HepG2 (cell line): ENCODE measurements around the gene AP2B1. TPM values are rescaled to one million over a fixed set of nuclear protein-coding genes. Genes with fewer than 3 reads are reported as not detected.

ENCODE experiments used
- ATAC-seq: fragments of 200-7000 bp; cut with Tn5 transposase; 3 replicates; pipeline ENCODE4 v1.9.1; 2020; ENCODE audit warnings: mild to moderate bottlenecking, moderate library complexity
- BruUV-seq: library from RNA; stranded (reverse); fragments of 400-500 nt; replicated peaks from 2 replicates; lab custom pipeline; 2021; lab: Mats Ljungman, UMichigan
- CTCF ChIA-PET: fragments of 300-600 bp; formaldehyde crosslinking; extraction: SDS; loops from one replicate; lab custom pipeline; 2021; ENCODE audit warnings: low total read pairs, inconsistent platforms, low intra/inter-chr PET ratio; lab: Yijun Ruan, JAX
- POLR2A ChIA-PET: fragments of 350-600 bp; sonication (Branson Sonifier 250); formaldehyde crosslinking; loops from one replicate; lab custom pipeline; 2020; ENCODE audit warnings: antibody characterized with exemption, inconsistent platforms; lab: Yijun Ruan, JAX
- DNase-seq: peaks from one replicate; pipeline ENCODE4 v3.0.0-alpha.2; 2015; ENCODE audit warnings: low spot score
- FAIRE-seq: peaks from 3 replicates; lab custom pipeline; 2011; peaks lifted over from hg19 to GRCh38; lab: Jason Lieb, UNC
- H2AFZ ChIP-seq: one replicate; pipeline ENCODE4 v1.6.1; 2011; ENCODE audit warnings: low read length, inconsistent platforms
- H3K27ac ChIP-seq: fragments of 300-600 bp; 3 replicates; pipeline ENCODE4 v1.8.0; 2011; ENCODE audit warnings: mixed run types, mild to moderate bottlenecking, mixed read lengths, low read length, inconsistent platforms; ENCODE audit not compliant: insufficient read depth; ENCODE audit errors: extremely low read length
- H3K27me3 ChIP-seq, 2 experiments: fragments of 200-600 bp in 1 of 2; 2 replicates in 1 of 2; 3 replicates in 1 of 2; pipeline versions ENCODE4 v1.6.0 to v1.8.0; 2011; ENCODE audit warnings: low read length in 2 of 2, mild to moderate bottlenecking in 2 of 2, moderate library complexity in 2 of 2, inconsistent platforms in 1 of 2; ENCODE audit not compliant: insufficient read depth in 2 of 2, control insufficient read depth in 1 of 2
- H3K36me3 ChIP-seq, 2 experiments: fragments of 200-600 bp in 1 of 2; replicated peaks in 1 of 2; 2 replicates in 1 of 2; 3 replicates in 1 of 2; pipeline versions ENCODE4 v1.5.1 to v1.8.0; 2011; ENCODE audit warnings: low read length in 2 of 2, inconsistent platforms in 1 of 2; ENCODE audit not compliant: insufficient read depth in 2 of 2, control insufficient read depth in 1 of 2
- H3K4me1 ChIP-seq: 2 replicates; pipeline ENCODE4 v1.5.1; 2012; ENCODE audit warnings: low read length, inconsistent platforms; ENCODE audit not compliant: insufficient read depth
- H3K4me2 ChIP-seq: 2 replicates; pipeline ENCODE4 v1.6.0; 2011; ENCODE audit warnings: low read depth, low read length, inconsistent platforms
- H3K4me3 ChIP-seq, 3 experiments: fragments of 200-600 bp in 1 of 3; sonication (generic), shearing (Covaris generic) in 1 of 3; replicated peaks in 1 of 3; 2 replicates each; pipeline ENCODE4 v1.5.1; 2011 to 2016; ENCODE audit warnings: low read length in 3 of 3, inconsistent platforms in 2 of 3, low read depth in 2 of 3, mild to moderate bottlenecking in 2 of 3, control low read depth in 1 of 3, mixed read lengths in 1 of 3; ENCODE audit not compliant: insufficient read depth in 1 of 3
- H3K79me2 ChIP-seq: one replicate; pipeline ENCODE4 v1.6.1; 2011; ENCODE audit warnings: low read length, inconsistent platforms; ENCODE audit not compliant: insufficient read depth
- H3K9ac ChIP-seq: 2 replicates; pipeline ENCODE4 v1.6.0; 2011; ENCODE audit warnings: mild to moderate bottlenecking, low read depth, low read length, inconsistent platforms; ENCODE audit not compliant: insufficient read depth
- H3K9me3 ChIP-seq: 2 replicates; pipeline ENCODE4 v1.5.1; 2012; ENCODE audit warnings: mild to moderate bottlenecking, low read length
- H4K20me1 ChIP-seq: 2 replicates; pipeline ENCODE4 v1.6.0; 2011; ENCODE audit warnings: inconsistent platforms, mild to moderate bottlenecking, low read length, moderate library complexity; ENCODE audit not compliant: insufficient read depth
- CBX2 ChIP-seq, 2 experiments: fragments of 200-600 bp in 1 of 2; sonication (generic); formaldehyde crosslinking in 1 of 2; IDR thresholded peaks; 2 replicates each; pipeline versions ENCODE4 v1.7.0 to v1.8.1; 2018 to 2022; ENCODE audit warnings: low read depth in 2 of 2, low read length in 1 of 2, mild to moderate bottlenecking in 1 of 2, missing genetic modification reagents in 1 of 2
- CREB3 ChIP-seq: sonication (generic); formaldehyde crosslinking; IDR thresholded peaks from 2 replicates; pipeline ENCODE4 v1.5.0; 2020; ENCODE audit warnings: missing genetic modification reagents
- CTCF ChIP-seq: sonication (generic); formaldehyde crosslinking; IDR thresholded peaks from 2 replicates; pipeline ENCODE4 v1.5.0; 2020; ENCODE audit warnings: mild to moderate bottlenecking, missing genetic modification reagents, moderate library complexity
- MIER2 ChIP-seq: IDR thresholded peaks from 2 replicates; pipeline ENCODE4 v1.6.1; 2016; ENCODE audit warnings: missing biosample characterization, missing genetic modification reagents
- MTERF4 ChIP-seq: sonication (generic); formaldehyde crosslinking; IDR thresholded peaks from 2 replicates; pipeline ENCODE4 v1.8.0; 2023; ENCODE audit warnings: mild to moderate bottlenecking, missing genetic modification reagents
- MXI1 ChIP-seq: IDR thresholded peaks from 3 replicates; pipeline ENCODE4 v1.6.1; 2012; ENCODE audit warnings: low read depth, low read length, inconsistent platforms, borderline replicate concordance
- NFE2L1 ChIP-seq: sonication (generic); formaldehyde crosslinking; IDR thresholded peaks from 2 replicates; pipeline ENCODE4 v1.4.0; 2020; ENCODE audit warnings: missing genetic modification reagents, mild to moderate bottlenecking, borderline replicate concordance
- PTBP1 ChIP-seq: fragments of 200-400 bp; formaldehyde crosslinking; IDR thresholded peaks from 2 replicates; pipeline ENCODE4 v1.6.1; 2018; ENCODE audit warnings: low read length, low read depth; ENCODE audit not compliant: poor library complexity, severe bottlenecking
- RAD51 ChIP-seq: fragments of 450-650 bp; IDR thresholded peaks from 2 replicates; pipeline ENCODE4 v1.6.1; 2016; ENCODE audit warnings: borderline replicate concordance
- RELA ChIP-seq: sonication (generic); formaldehyde crosslinking; IDR thresholded peaks from 2 replicates; pipeline ENCODE4 v1.4.0; 2020; ENCODE audit warnings: missing genetic modification reagents
- SNRNP70 ChIP-seq: fragments of 200-400 bp; formaldehyde crosslinking; IDR thresholded peaks from 2 replicates; pipeline ENCODE4 v1.6.1; 2017; ENCODE audit warnings: mild to moderate bottlenecking, low read depth, low read length, moderate library complexity
- STAG1 ChIP-seq: sonication (generic); formaldehyde crosslinking; IDR thresholded peaks from 2 replicates; pipeline ENCODE4 v1.4.0; 2020; ENCODE audit warnings: missing genetic modification reagents
- ZBTB20 ChIP-seq: sonication (generic); formaldehyde crosslinking; IDR thresholded peaks from 2 replicates; pipeline ENCODE4 v1.8.1; 2023; ENCODE audit warnings: missing genetic modification reagents, low read depth, mild to moderate bottlenecking, borderline replicate concordance
- ZNF510 ChIP-seq: sonication (generic); formaldehyde crosslinking; IDR thresholded peaks from 2 replicates; pipeline ENCODE4 v1.4.0; 2020; ENCODE audit warnings: low read depth, mild to moderate bottlenecking, missing genetic modification reagents
- WGBS: methylation state at CpG from one replicate; pipeline ENCODE4 v1.1.6; 2017; ENCODE audit warnings: low lambda C conversion rate; 5-methylcytosine and 5-hydroxymethylcytosine counted together
- in situ Hi-C: cut with HindIII; loops from 2 replicates; pipeline ENCODE4 v1.10.0; 2017; ENCODE audit warnings: low pct_unique_long_range_greater_than_20kb; ENCODE audit not compliant: extremely low pct_ligation_motif_present
- intact Hi-C: fragments of 100-400 bp; cut with micrococcal nuclease; formaldehyde crosslinking; loops from one replicate; pipeline ENCODE4 v1.10.0; 2022; ENCODE audit not compliant: unreplicated experiment
- polyA plus RNA-seq, 8 experiments: library from polyadenylated mRNA; depleted of rRNA in 3 of 8; stranded (reverse) in 7 of 8; unstranded in 1 of 8; fragments of >200 nt; fragmentation: Illumina TruSeq in 4 of 8; extraction: Trizol in 4 of 8; gene quantifications; 2 replicates each; pipeline versions ENCODE4 v1.2.1 to v1.2.3, GENCODE V29; 2011 to 2016; ENCODE audit warnings: low read depth in 4 of 8, missing spikeins in 1 of 8, mixed read lengths in 1 of 8; ENCODE audit not compliant: insufficient read depth in 1 of 8
- total RNA-seq, 5 experiments: library from RNA; depleted of rRNA; stranded (reverse); fragments of >200 nt; fragmentation: Illumina TruSeq; extraction: Trizol; gene quantifications; 2 replicates each; pipeline ENCODE4 v1.2.3, GENCODE V29; 2016; ENCODE audit warnings: low read depth in 1 of 5
- TF ChIP-seq, protein P1 (sequence below): IDR thresholded peaks from 2 replicates; pipeline ENCODE4 v1.6.1; 2016; ENCODE audit warnings: mild to moderate bottlenecking

Gene AP2B1
- total and polyA plus RNA-seq, 2 of the 13 experiments (the other 11 are each of a cell fraction or from before 2014, with no cell fraction given), result 23.8 to 71.3 TPM

- DNase-seq, result no peak
- Histone ChIP-seq H3K27ac (no peak overlapping the region), H3K36me3 (no peaks in the 10 kb centered on the region), H3K9me3 (no peaks in the 10 kb centered on the region), H3K27me3 (peaks cover 5 to 9% of the 10 kb centered on the region in 2 experiments; a peak in 3 of 5 replicates)
- no TSS peak for BruUV-seq
- TF ChIP-seq, protein P1, sequence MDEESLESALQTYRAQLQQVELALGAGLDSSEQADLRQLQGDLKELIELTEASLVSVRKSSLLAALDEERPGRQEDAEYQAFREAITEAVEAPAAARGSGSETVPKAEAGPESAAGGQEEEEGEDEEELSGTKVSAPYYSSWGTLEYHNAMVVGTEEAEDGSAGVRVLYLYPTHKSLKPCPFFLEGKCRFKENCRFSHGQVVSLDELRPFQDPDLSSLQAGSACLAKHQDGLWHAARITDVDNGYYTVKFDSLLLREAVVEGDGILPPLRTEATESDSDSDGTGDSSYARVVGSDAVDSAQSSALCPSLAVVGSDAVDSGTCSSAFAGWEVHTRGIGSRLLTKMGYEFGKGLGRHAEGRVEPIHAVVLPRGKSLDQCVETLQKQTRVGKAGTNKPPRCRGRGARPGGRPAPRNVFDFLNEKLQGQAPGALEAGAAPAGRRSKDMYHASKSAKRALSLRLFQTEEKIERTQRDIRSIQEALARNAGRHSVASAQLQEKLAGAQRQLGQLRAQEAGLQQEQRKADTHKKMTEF (CRISPR knock-in tag), result no peak
- TF ChIP-seq RELA (CRISPR knock-in tag) (no peak), MXI1 (no peak), CBX2 (IDR thresholded peaks at IDR 0.05; ENCODE audit: low read depth, low read length) (no peak), CBX2 (CRISPR knock-in tag; IDR thresholded peaks at IDR 0.05; ENCODE audit: low read depth) (no peak), RAD51 (no peak), NFE2L1 (CRISPR knock-in tag) (no peak), CREB3 (CRISPR knock-in tag) (no peak), MTERF4 (CRISPR knock-in tag) (no peak), MIER2 (no peak), CTCF (CRISPR knock-in tag) (peak; percentile 46), ZBTB20 (no peak), PTBP1 (no peak), ZNF510 (CRISPR knock-in tag) (no peak), SNRNP70 (no peak), STAG1 (CRISPR knock-in tag) (peak; percentile 42; the same call in 1 of the 2 replicates)
- TF ChIP-seq, all 625 proteins: peak for 2
- ChIA-PET POLR2A (no interaction called here), CTCF (no interaction called here)
- no peak overlapping the region for H3K4me2 ChIP-seq
- ATAC-seq (no peak), FAIRE-seq (no peak)
- no peaks in the 10 kb centered on the region for H4K20me1 ChIP-seq
- no peak overlapping the region for H3K9ac ChIP-seq
- H3K4me3 ChIP-seq, result no peak overlapping the region
- in situ Hi-C loops, result loop anchor here (10.0 kb wide), 1 partner anchor 189 kb away; no protein-coding TSS in a partner anchor
- intact Hi-C loops, result loop anchor here (5.0 kb wide), 1 partner anchor 192 kb away; no protein-coding TSS in a partner anchor
- no peaks in the 10 kb centered on the region for H3K79me2 ChIP-seq
- WGBS, result 14% methylated on average over 5 of the region's 5 CpGs
- H3K4me1 ChIP-seq, result no peaks in the 10 kb centered on the region
- no peak overlapping the region for H2AFZ ChIP-seq
Measured at GRCh38 chr17:35555691-35556090, 31.4 kb upstream of the AP2B1 start.
